NT2/D1 (cell line): ENCODE data around the gene OLFML1.

ENCODE experiments used
- SUZ12 ChIP-seq: IDR thresholded peaks from 2 replicates; pipeline ENCODE4 v1.6.1; 2011; ENCODE audit not compliant: insufficient read length, insufficient read depth; ENCODE audit errors: extremely low read depth
- YY1 ChIP-seq: IDR thresholded peaks from 2 replicates; pipeline ENCODE4 v1.6.1; 2011; ENCODE audit not compliant: insufficient read length, insufficient read depth
- ZNF274 ChIP-seq: IDR thresholded peaks from 2 replicates; pipeline ENCODE4 v1.6.1; 2011; ENCODE audit warnings: mild to moderate bottlenecking, low read depth, low read length

DNA sequence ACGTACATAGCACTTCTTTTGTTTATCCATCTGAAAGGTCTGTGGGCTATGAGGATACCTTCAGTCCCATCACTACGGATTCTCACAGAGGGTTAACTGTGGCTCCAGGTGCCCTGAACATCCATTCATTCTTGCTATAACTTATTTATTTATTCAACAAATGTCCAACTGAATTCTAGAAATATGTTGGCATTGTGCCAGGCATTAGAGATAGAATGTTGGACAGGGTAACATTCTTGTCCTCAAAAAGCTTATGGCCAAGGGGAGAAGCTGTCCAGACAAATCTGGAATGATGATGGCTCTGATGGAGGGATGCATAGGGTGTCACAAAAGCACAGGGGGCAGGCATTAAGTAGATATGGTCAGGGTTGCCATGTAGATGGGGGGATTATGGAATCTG is 8.4 kb downstream of the OLFML1 start:
- no peak for TF ChIP-seq SUZ12
- no peak for TF ChIP-seq YY1
- no peak for TF ChIP-seq ZNF274
